Measurements from ENCODE around the gene SYNGR1.

The SYNGR1 gene

DNA sequence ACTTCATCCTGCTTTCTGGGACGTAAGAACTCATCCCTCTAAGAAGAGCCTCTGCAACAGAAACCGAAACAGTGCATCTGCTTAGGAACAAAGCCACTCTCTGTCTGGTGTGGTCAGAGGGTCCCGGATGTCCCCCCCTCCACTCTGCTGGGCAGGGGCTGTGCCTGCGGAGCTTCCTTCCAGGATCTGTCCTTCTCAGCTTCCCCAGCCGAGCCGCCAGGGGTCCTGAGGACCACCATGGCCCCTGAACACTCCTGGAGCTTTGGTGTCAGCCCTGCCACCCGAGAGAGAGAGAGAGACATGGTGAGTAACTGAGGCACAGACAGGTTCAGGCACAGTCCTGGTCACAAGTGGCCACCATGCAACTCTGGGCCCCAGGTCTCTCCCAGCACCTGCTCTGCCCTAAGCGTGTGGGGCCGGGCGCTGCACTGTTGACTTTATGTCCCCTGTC is 82.6 kb downstream of the SYNGR1 start:
- no peak for DNase-seq

DNA sequence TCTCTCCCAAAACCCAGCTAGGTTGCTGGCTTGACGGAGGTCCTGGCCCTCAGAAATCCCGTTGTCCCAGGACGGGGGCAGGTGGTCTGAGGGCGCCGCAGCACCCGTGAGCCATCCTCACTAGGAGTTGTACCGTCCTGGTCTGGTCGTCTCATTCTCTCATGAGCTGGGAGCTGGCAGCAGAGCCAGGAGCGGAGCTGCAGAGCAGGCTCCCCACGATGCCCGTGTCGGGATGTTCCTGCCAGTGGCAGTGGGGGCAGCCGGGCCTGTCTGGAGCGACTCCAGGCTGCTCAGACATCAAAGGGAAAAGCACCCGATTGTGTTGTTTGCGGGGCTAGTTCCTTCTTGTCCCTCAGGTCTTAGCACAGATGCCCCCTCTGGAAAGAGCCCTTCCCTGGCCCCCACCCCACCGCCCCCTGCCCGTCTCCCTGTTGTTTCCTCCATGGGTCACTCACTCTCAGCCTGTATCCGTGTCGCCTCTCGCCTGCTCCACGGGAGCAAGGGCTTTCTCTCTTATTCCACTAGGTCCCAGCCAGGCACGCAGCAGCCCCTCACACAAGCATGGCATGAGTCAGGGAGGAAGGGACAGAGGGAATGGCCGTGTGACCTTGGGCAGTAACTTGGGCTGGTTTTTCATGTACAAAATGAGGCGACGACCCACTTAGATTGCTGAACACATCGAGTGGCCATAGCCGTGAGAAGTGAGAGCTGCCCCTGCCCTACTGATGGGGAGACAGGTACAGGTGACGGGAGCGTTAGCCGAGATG is 83.9 kb downstream of the SYNGR1 start:
- no peak for DNase-seq

DNA sequence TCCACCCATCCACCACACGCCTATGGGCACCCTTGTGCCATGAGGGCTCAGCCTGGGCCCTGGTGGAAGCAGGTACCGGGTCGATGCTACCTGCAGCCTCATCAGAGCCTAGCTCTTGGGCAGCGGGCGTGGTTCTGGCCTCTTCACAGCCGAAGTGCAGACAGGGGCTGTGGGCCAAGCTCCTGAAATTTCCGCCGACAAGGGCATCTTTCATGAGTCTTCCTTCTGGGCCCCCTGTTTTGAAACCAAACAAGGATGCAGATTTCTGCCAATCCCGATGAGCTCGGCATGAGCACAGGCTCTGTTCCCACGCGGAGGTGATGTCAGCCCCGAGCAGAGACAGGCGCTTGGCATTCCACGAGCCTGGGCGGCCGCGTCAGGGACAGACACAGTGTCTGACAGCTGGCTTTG is 84.5 kb downstream of the SYNGR1 start:
- no peak for DNase-seq

DNA sequence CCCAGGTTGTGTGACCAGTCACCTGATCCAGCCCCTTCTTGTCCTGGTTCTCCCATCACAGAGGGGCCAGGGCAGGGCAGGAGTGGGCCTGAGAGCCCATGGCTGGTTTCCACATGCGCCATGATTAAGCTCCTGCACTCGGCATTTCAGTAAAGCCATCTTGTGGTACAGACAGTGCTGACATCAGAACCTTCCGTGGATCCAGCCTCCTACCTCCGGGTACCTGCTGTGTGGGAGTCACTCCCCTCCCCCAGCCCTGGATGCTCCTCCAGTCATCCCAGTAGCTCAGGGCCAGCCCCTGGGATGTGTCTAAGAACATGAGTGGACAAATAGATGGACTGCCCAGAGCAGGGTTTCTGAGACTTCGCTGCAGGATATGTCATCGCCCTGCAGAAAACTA is 84.9 kb downstream of the SYNGR1 start:
- DNase-seq = no peak
